Measurements from ENCODE around the gene NAALADL2. TPM values are rescaled to one million over a fixed set of nuclear protein-coding genes. Genes with fewer than 3 reads are reported as not detected.
"Not testable (repeated sequence)": the region's sequence is repeated elsewhere in the genome, so short reads cannot be mapped to it uniquely, and the experiment has no call there.

Gene NAALADL2
- total and polyA plus RNA-seq, 2 experiments from 2014 or later = 3.4 to 15.3 TPM

- Histone ChIP-seq H4K20me1 (ENCODE audit: insufficient read depth, poor library complexity, severe bottlenecking) (no peaks in the 10 kb centered on the region), H3K9me2 (replicated peaks; ENCODE audit: insufficient read depth) (no peaks in the 10 kb centered on the region), H3K4me3 (no peak overlapping the region), H3K79me2 (no peaks in the 10 kb centered on the region), H3K9me3 (ENCODE audit: low read depth) (no peaks in the 10 kb centered on the region), H2AFZ (no peak overlapping the region), H3K4me2 (no peak overlapping the region), H3K27me3 (no peaks in the 10 kb centered on the region), H3K4me1 (ENCODE audit: insufficient read depth) (no peaks in the 10 kb centered on the region), H3K36me3 (replicated peaks; ENCODE audit: insufficient read depth, low read depth) (no peaks in the 10 kb centered on the region), H3K27ac (no peak overlapping the region)
- DNase-seq (ENCODE audit: low spot score) = no peak
- 90% methylated on average over 2 of the region's 2 CpGs for WGBS (ENCODE audit: low lambda C conversion rate, missing lambda C conversion rate)
- TF ChIP-seq CTCF (IDR thresholded peaks at IDR 0.05; ENCODE audit: poor library complexity) (no peak), EZH2phosphoT487 (IDR thresholded peaks at IDR 0.05; ENCODE audit: low read depth, severe bottlenecking, unreplicated experiment) (no peak), EZH2 (IDR thresholded peaks at IDR 0.05; ENCODE audit: borderline replicate concordance) (no peak)
These were observed 557.5 kb downstream of the NAALADL2 start for GRCh38 chr3:175416600-175416999.

GRCh38 chr3:175417426-175417825 lies 558.3 kb downstream of the NAALADL2 start:
- no peaks in the 10 kb centered on the region for H3K9me2 ChIP-seq (replicated peaks; ENCODE audit: insufficient read depth)

GRCh38 chr3:175421902-175422301 lies 562.8 kb downstream of the NAALADL2 start:
- TF ChIP-seq CTCF (IDR thresholded peaks at IDR 0.05; ENCODE audit: poor library complexity) (no peak), EZH2phosphoT487 (IDR thresholded peaks at IDR 0.05; ENCODE audit: low read depth, severe bottlenecking, unreplicated experiment) (no peak), EZH2 (IDR thresholded peaks at IDR 0.05; ENCODE audit: borderline replicate concordance) (no peak)
- H3K27me3 ChIP-seq = no peaks in the 10 kb centered on the region
- H3K4me2 ChIP-seq = no peak overlapping the region
- no peaks in the 10 kb centered on the region for H3K9me2 ChIP-seq (replicated peaks; ENCODE audit: insufficient read depth)
- WGBS (ENCODE audit: low lambda C conversion rate, missing lambda C conversion rate) = 98% methylated on average over 2 of the region's 2 CpGs
- no peaks in the 10 kb centered on the region for H3K79me2 ChIP-seq
- H3K36me3 ChIP-seq (replicated peaks; ENCODE audit: insufficient read depth, low read depth) = no peaks in the 10 kb centered on the region
- H4K20me1 ChIP-seq (ENCODE audit: insufficient read depth, poor library complexity, severe bottlenecking) = no peaks in the 10 kb centered on the region
- H3K27ac ChIP-seq = no peak overlapping the region
- DNase-seq (ENCODE audit: low spot score) = no peak
- no peaks in the 10 kb centered on the region for H3K9me3 ChIP-seq (ENCODE audit: low read depth)
- no peak overlapping the region for H3K4me3 ChIP-seq
- H3K4me1 ChIP-seq (ENCODE audit: insufficient read depth) = no peaks in the 10 kb centered on the region
- no peak overlapping the region for H2AFZ ChIP-seq

More at GRCh38 chr3:175417426-175417825, 558.3 kb downstream of the NAALADL2 start:
- Histone ChIP-seq H3K9me3 (ENCODE audit: low read depth) (no peaks in the 10 kb centered on the region), H4K20me1 (ENCODE audit: insufficient read depth, poor library complexity, severe bottlenecking) (no peaks in the 10 kb centered on the region), H3K27ac (no peak overlapping the region), H3K4me3 (no peak overlapping the region), H3K27me3 (no peaks in the 10 kb centered on the region), H3K79me2 (no peaks in the 10 kb centered on the region), H3K4me2 (no peak overlapping the region), H3K36me3 (replicated peaks; ENCODE audit: insufficient read depth, low read depth) (no peaks in the 10 kb centered on the region), H2AFZ (no peak overlapping the region), H3K4me1 (ENCODE audit: insufficient read depth) (no peaks in the 10 kb centered on the region)
- DNase-seq (ENCODE audit: low spot score) = no peak
- 93% methylated on average over 1 of the region's 1 CpG for WGBS (ENCODE audit: low lambda C conversion rate, missing lambda C conversion rate)
- TF ChIP-seq EZH2phosphoT487 (IDR thresholded peaks at IDR 0.05; ENCODE audit: low read depth, severe bottlenecking, unreplicated experiment) = no peak
- no peak for TF ChIP-seq CTCF (IDR thresholded peaks at IDR 0.05; ENCODE audit: poor library complexity)
- TF ChIP-seq EZH2 (IDR thresholded peaks at IDR 0.05; ENCODE audit: borderline replicate concordance) = no peak

GRCh38 chr3:175422744-175423143 lies 563.6 kb downstream of the NAALADL2 start:
- Histone ChIP-seq H3K79me2 (no peaks in the 10 kb centered on the region), H3K27me3 (no peaks in the 10 kb centered on the region), H3K4me1 (ENCODE audit: insufficient read depth) (no peaks in the 10 kb centered on the region), H3K4me3 (no peak overlapping the region), H3K9me3 (ENCODE audit: low read depth) (no peaks in the 10 kb centered on the region), H3K4me2 (no peak overlapping the region), H3K9me2 (replicated peaks; ENCODE audit: insufficient read depth) (no peaks in the 10 kb centered on the region), H2AFZ (no peak overlapping the region), H4K20me1 (ENCODE audit: insufficient read depth, poor library complexity, severe bottlenecking) (no peaks in the 10 kb centered on the region), H3K27ac (no peak overlapping the region), H3K36me3 (replicated peaks; ENCODE audit: insufficient read depth, low read depth) (no peaks in the 10 kb centered on the region)
- no peak for DNase-seq (ENCODE audit: low spot score)
- 89% methylated on average over 2 of the region's 2 CpGs for WGBS (ENCODE audit: low lambda C conversion rate, missing lambda C conversion rate)
- TF ChIP-seq CTCF (IDR thresholded peaks at IDR 0.05; ENCODE audit: poor library complexity) (no peak), EZH2phosphoT487 (IDR thresholded peaks at IDR 0.05; ENCODE audit: low read depth, severe bottlenecking, unreplicated experiment) (no peak), EZH2 (IDR thresholded peaks at IDR 0.05; ENCODE audit: borderline replicate concordance) (no peak)

DNA sequence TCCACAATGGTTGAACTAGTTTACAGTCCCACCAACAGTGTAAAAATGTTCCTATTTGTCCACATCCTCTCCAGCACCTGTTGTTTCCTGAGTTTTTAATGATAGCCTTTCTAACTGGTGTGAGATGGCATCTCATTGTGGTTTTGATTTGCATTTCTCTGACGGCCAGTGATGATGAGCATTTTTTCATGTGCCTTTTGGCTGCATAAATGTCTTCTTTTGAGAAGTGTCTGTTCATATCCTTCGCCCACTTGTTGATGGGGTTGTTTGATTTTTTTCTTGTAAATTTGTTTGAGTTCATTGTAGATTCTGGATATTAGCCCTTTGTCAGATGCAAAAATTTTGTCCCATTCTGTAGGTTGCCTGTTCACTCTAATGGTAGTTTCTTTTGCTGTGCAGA lies 564.7 kb downstream of the NAALADL2 start:
- not testable (repeated sequence) for H3K27me3 ChIP-seq; H3K27ac ChIP-seq; H3K79me2 ChIP-seq; H4K20me1 ChIP-seq (ENCODE audit: insufficient read depth, poor library complexity, severe bottlenecking); H3K9me2 ChIP-seq (replicated peaks; ENCODE audit: insufficient read depth); DNase-seq (ENCODE audit: low spot score); H3K36me3 ChIP-seq (replicated peaks; ENCODE audit: insufficient read depth, low read depth); H3K9me3 ChIP-seq (ENCODE audit: low read depth); H3K4me3 ChIP-seq; H3K4me2 ChIP-seq; H3K4me1 ChIP-seq (ENCODE audit: insufficient read depth); H2AFZ ChIP-seq
- WGBS (ENCODE audit: low lambda C conversion rate, missing lambda C conversion rate) = 91% methylated on average over 2 of the region's 2 CpGs

All from hepatocyte (in vitro differentiated cells).